OCI-LY7 (cell line): ENCODE measurements around the gene TM6SF1. TPM values are rescaled to one million over a fixed set of nuclear protein-coding genes. Genes with fewer than 3 reads are reported as not detected.

ENCODE experiments used
- BruUV-seq: library from RNA; stranded (reverse); fragments of 400-500 nt; replicated peaks from 2 replicates; lab custom pipeline; 2021; lab: Mats Ljungman, UMichigan
- CTCF ChIA-PET: fragments of 300-600 bp; sonication (Branson Sonifier 250); formaldehyde crosslinking; loops from one replicate; lab custom pipeline; 2022; ENCODE audit warnings: antibody characterized with exemption; ENCODE audit not compliant: unreplicated experiment; lab: Charles Lee
- POLR2A ChIA-PET: fragments of 300-600 bp; sonication (Branson Sonifier 250); formaldehyde crosslinking; loops from one replicate; lab custom pipeline; 2022; ENCODE audit warnings: antibody characterized with exemption; lab: Charles Lee
- DNase-seq: peaks from one replicate; pipeline ENCODE4 v3.0.0-alpha.2; 2015; ENCODE audit warnings: low spot score
- H2AFZ ChIP-seq: fragments of 200-600 bp; sonication (generic), shearing (Covaris generic); 2 replicates; pipeline ENCODE4 v1.6.1; 2014; ENCODE audit warnings: mild to moderate bottlenecking, antibody characterized with exemption, low read length, moderate library complexity
- H3K27ac ChIP-seq: fragments of 200-600 bp; sonication (generic); 2 replicates; pipeline ENCODE4 v1.5.1; 2014; ENCODE audit warnings: mixed run types, low read depth, mild to moderate bottlenecking, moderate library complexity, low read length, inconsistent platforms; ENCODE audit not compliant: poor library complexity, severe bottlenecking
- H3K36me3 ChIP-seq: fragments of 200-600 bp; sonication (generic); 2 replicates; pipeline ENCODE4 v1.6.1; 2014; ENCODE audit warnings: mild to moderate bottlenecking, antibody characterized with exemption, low read length, moderate library complexity, mixed read lengths; ENCODE audit not compliant: insufficient read depth
- H3K4me1 ChIP-seq: fragments of 200-600 bp; sonication (generic); 2 replicates; pipeline ENCODE4 v1.5.1; 2014; ENCODE audit warnings: mild to moderate bottlenecking, low read length; ENCODE audit not compliant: insufficient read depth, poor library complexity, severe bottlenecking
- H3K4me2 ChIP-seq: fragments of 200-600 bp; sonication (generic); 2 replicates; pipeline ENCODE4 v1.6.1; 2014; ENCODE audit warnings: mild to moderate bottlenecking, low read length
- H3K4me3 ChIP-seq: fragments of 200-600 bp; sonication (generic); 2 replicates; pipeline ENCODE4 v1.5.1; 2014; ENCODE audit warnings: mild to moderate bottlenecking, low read depth, low read length; ENCODE audit not compliant: poor library complexity, severe bottlenecking
- H3K79me2 ChIP-seq: fragments of 200-600 bp; sonication (generic); 2 replicates; pipeline ENCODE4 v1.6.1; 2016; ENCODE audit warnings: low read depth, mild to moderate bottlenecking, low read length, moderate library complexity, mixed read lengths; ENCODE audit not compliant: insufficient read depth
- H3K9me2 ChIP-seq: fragments of 200-600 bp; sonication (generic); 2 replicates; pipeline ENCODE4 v1.6.1; 2016; ENCODE audit warnings: mild to moderate bottlenecking, low read length, mixed read lengths; ENCODE audit not compliant: insufficient read depth
- H3K9me3 ChIP-seq: fragments of 200-600 bp; sonication (generic); 2 replicates; pipeline ENCODE4 v1.6.1; 2014; ENCODE audit warnings: mild to moderate bottlenecking, mixed run types, low read length, mixed read lengths
- H4K20me1 ChIP-seq: fragments of 200-600 bp; sonication (generic); 2 replicates; pipeline ENCODE4 v1.6.1; 2014; ENCODE audit warnings: mild to moderate bottlenecking, antibody characterized with exemption, low read length, moderate library complexity, mixed read lengths; ENCODE audit not compliant: insufficient read depth
- EZH2phosphoT487 ChIP-seq: fragments of 200-600 bp; sonication (generic); IDR thresholded peaks from 2 replicates; pipeline ENCODE4 v1.6.1; 2018; ENCODE audit warnings: low read depth, borderline replicate concordance, mild to moderate bottlenecking, mixed run types, antibody characterized with exemption, low read length, moderate library complexity, mixed read lengths
- intact Hi-C: fragments of 100-400 bp; cut with micrococcal nuclease; formaldehyde crosslinking; loops from one replicate; pipeline ENCODE4 v1.10.0; 2022; ENCODE audit not compliant: unreplicated experiment
- total RNA-seq, 2 experiments: library from RNA; depleted of rRNA in 1 of 2; stranded (reverse); fragments of >200 nt in 1 of 2; shearing (Covaris generic) in 1 of 2; gene quantifications; 2 replicates each; pipeline ENCODE4 v1.2.3, GENCODE V29; 2014 to 2022
- TF ChIP-seq, protein P1 (sequence below): fragments of 200-600 bp; sonication (generic); conservative IDR thresholded peaks from 2 replicates; pipeline ENCODE4 v1.5.1; 2014; ENCODE audit warnings: mild to moderate bottlenecking, antibody characterized with exemption, low read length, moderate library complexity, mixed read lengths

TM6SF1 gene
- total RNA-seq, 2 experiments from 2014 or later = 27.2 to 28.7 TPM

DNA sequence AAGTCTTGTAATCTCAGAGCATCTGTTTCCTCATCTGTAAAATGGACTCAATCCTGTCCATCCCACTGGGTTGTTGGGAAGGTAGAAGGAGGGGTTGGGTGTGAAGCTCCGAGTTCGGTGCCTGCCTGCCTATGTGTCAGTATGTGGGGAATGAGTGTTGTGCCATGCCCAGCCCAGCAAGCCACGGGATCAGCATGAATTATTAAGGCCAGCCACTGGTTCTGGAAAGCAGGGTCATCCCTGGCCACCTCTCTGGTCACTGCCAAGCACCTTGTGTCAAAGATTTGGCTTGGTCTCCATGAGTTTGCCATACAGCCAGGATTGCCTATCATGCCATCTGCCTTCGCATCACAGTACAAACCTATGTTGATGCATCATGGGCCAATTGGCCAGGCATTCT lies 11.5 kb downstream of the TM6SF1 start:
- ChIA-PET POLR2A (no interaction called here), CTCF (no interaction called here)
- Histone ChIP-seq H4K20me1 (no peaks in the 10 kb centered on the region), H3K4me3 (no peak overlapping the region), H3K27ac (no peak overlapping the region), H3K9me2 (no peaks in the 10 kb centered on the region), H3K4me1 (no peaks in the 10 kb centered on the region), H2AFZ (no peak overlapping the region), H3K79me2 (no peaks in the 10 kb centered on the region), H3K4me2 (no peak overlapping the region), H3K9me3 (no peaks in the 10 kb centered on the region), H3K36me3 (peaks cover 47% of the 10 kb centered on the region)
- DNase-seq = no peak
- no TSS peak for BruUV-seq
- TF ChIP-seq EZH2phosphoT487 = no peak
- TF ChIP-seq, protein P1, sequence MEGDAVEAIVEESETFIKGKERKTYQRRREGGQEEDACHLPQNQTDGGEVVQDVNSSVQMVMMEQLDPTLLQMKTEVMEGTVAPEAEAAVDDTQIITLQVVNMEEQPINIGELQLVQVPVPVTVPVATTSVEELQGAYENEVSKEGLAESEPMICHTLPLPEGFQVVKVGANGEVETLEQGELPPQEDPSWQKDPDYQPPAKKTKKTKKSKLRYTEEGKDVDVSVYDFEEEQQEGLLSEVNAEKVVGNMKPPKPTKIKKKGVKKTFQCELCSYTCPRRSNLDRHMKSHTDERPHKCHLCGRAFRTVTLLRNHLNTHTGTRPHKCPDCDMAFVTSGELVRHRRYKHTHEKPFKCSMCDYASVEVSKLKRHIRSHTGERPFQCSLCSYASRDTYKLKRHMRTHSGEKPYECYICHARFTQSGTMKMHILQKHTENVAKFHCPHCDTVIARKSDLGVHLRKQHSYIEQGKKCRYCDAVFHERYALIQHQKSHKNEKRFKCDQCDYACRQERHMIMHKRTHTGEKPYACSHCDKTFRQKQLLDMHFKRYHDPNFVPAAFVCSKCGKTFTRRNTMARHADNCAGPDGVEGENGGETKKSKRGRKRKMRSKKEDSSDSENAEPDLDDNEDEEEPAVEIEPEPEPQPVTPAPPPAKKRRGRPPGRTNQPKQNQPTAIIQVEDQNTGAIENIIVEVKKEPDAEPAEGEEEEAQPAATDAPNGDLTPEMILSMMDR = no peak
- intact Hi-C loops = no loop called here

DNA sequence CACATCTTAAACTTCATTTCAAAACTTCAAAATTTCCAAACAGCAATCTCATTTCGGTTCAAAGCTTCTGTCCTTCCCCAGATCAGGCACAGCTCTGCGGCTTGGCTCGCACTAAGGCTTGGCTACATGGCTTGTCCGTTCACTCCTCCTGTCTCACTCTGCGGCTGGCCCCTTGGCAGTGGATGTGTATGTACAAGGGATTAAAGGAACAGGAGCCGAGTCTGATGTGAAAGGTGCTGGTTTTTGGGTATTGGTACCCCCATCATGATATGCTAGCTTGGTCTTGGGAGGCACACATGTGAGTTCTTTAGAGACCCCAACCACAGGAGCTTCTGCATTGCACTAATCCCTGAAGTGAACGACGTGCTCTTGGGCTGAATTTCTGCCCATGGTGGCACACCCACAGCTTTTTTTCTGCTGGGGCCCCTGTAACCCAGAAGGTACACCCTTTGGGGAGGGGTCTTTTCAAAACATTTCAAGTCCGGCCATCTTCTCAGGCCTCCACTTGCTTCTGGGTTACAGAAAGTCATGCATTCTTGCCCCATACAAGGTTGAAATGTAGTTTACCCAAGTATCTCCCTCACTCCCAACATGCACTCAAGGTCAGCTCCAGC lies 12.6 kb downstream of the TM6SF1 start:
- H2AFZ ChIP-seq = no peak overlapping the region
- ChIA-PET POLR2A (interaction anchor here (1.0 kb wide), 1 partner anchor 14 kb away, joined by 3 read pairs; no protein-coding TSS in a partner anchor), CTCF (no interaction called here)
- H3K4me2 ChIP-seq = no peak overlapping the region
- TF ChIP-seq EZH2phosphoT487 = no peak
- TF ChIP-seq, protein P1 = no peak
- no peak overlapping the region for H3K27ac ChIP-seq
- intact Hi-C loops = no loop called here
- no TSS peak for BruUV-seq
- DNase-seq = no peak
- no peaks in the 10 kb centered on the region for H3K9me3 ChIP-seq
- peaks cover 39% of the 10 kb centered on the region for H3K36me3 ChIP-seq
- no peaks in the 10 kb centered on the region for H4K20me1 ChIP-seq
- no peaks in the 10 kb centered on the region for H3K79me2 ChIP-seq
- H3K4me3 ChIP-seq = no peak overlapping the region
- H3K4me1 ChIP-seq = no peaks in the 10 kb centered on the region
- no peaks in the 10 kb centered on the region for H3K9me2 ChIP-seq

GRCh38 chr15:83123529-83123928 lies 16.1 kb downstream of the TM6SF1 start:
- BruUV-seq = no TSS peak
- no peaks in the 10 kb centered on the region for H3K79me2 ChIP-seq
- H3K4me1 ChIP-seq = no peaks in the 10 kb centered on the region
- ChIA-PET CTCF (no interaction called here), POLR2A (interaction anchor here (1.4 kb wide), 1 partner anchor 11 kb away, joined by 3 read pairs; no protein-coding TSS in a partner anchor)
- no peaks in the 10 kb centered on the region for H4K20me1 ChIP-seq
- H2AFZ ChIP-seq = no peak overlapping the region
- no peak overlapping the region for H3K27ac ChIP-seq
- H3K9me3 ChIP-seq = no peaks in the 10 kb centered on the region
- peaks cover 55% of the 10 kb centered on the region for H3K36me3 ChIP-seq
- no peak overlapping the region for H3K4me3 ChIP-seq
- no peak for DNase-seq
- TF ChIP-seq, protein P1 = no peak
- no peak for TF ChIP-seq EZH2phosphoT487
- no peaks in the 10 kb centered on the region for H3K9me2 ChIP-seq
- H3K4me2 ChIP-seq = no peak overlapping the region
- intact Hi-C loops = no loop called here
